Islet of Langerhans (tissue), 1 donor: Measurements from ENCODE around the gene RBBP8NL.

Experiments used
- FAIRE-seq: peaks from one replicate; lab custom pipeline; 2011; peaks lifted over from hg19 to GRCh38; lab: Jason Lieb, UNC

Gene RBBP8NL

GRCh38 chr20:62461157-62461556 lies 33.8 kb upstream of the RBBP8NL start:
- FAIRE-seq: no peak

DNA sequence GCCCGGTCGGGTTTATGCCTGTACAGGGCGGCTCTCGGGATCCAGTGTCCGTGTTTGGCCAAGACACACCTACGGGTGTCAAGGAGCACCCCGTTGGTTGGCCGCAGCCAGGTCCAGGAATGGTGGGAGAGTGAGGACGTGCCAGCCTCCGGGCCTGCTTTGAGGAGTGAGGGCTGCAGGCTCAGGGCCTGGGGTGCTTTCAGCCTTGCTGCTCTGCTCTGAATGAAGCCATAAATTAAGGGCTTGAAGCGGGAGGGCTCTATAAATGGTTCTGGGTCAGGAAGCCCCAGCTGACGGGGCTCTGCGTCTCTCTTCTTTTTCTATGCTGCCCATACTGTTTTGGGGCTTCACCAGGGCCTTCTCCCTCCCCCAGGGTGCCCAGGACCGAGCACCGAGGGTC lies 33.3 kb upstream of the RBBP8NL start:
- no peak for FAIRE-seq

DNA sequence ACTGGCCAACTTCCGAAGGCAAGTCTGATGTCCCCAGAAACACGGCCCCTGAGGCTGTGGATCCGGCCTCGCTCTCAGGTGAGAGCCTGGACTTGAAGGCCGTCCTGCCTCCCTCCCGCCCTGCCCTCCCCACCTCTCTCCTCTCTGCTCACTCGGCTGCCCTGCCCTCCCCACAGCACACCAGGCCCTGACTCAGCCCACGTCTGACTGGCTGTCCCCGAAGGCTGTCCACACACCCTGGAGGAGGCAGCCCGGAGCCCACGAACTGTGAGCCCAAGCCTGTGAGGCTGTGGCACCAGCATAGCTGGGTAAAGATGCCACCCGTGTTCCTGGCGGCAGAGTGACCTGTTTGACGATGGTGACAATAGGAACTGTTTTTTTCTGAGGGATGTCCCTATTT lies 32.1 kb upstream of the RBBP8NL start:
- FAIRE-seq: no peak

DNA sequence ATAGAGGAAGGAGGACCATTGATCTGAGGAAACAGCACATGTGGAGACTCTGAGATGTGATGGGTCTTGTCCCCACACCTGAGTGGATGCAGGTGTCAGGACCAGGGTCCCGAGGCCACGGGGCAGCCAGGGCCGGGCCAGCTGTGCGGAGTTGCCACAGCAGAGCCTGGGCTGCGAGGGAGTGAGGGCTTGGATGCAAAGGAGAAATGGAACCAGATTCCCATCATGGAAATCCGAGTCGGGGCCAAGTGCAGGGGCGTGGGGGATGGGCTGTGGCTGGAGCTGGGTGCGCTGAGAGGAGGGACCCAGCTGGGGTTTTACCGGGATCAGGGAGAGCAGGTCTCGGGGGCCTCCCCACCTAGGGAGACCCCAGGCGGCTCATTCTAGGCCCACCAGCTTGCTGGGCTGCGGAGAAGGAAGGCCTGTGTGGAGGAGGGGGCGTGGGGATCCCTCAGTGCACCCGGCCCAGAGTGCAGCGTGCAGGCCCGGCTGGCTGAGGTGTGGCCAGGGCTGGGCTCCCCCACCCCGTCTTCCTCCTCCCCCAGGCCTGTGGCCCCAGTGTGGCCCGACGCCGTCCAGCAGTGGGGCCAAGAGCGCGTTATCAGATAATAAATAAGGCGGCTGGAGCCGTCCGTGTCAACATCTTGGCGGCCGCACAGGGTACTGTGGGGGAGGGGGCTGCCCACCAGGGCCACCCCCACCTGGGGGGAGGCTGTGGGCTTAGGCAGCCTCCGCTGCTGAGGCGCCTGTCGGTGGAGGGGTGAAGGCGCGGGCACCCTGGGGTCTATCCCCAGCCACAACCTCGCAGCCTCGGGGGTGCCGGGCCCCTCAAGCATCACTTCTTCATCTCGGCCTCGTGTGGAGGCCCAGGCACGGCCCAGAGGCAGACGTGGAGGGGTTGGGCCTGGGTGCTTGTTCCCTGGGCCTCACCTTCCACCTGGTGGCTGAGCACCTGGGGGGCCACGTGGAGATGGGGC lies 31.2 kb upstream of the RBBP8NL start:
- FAIRE-seq: no peak

DNA sequence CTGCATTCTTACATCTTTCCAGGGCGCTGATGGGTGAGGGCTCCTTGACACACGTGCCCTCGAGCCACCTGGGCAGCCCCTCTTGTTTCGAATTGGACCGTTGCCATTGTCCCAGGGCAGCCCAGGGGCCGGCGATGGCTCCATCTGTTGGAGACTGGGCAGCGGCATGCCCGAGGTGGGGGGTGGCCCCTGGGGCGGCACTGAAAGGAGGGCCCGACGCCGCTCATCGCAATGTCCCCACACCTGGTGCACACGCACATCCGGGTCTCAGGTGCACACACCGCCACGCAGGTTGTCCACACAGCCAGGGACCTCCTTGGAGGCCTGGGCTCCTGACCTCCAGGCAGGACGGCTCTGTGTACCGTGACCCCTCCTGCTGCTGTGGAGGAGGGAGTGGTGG lies 30.5 kb upstream of the RBBP8NL start:
- FAIRE-seq: no peak

GRCh38 chr20:62457098-62457497 lies 29.8 kb upstream of the RBBP8NL start:
- no peak for FAIRE-seq

DNA sequence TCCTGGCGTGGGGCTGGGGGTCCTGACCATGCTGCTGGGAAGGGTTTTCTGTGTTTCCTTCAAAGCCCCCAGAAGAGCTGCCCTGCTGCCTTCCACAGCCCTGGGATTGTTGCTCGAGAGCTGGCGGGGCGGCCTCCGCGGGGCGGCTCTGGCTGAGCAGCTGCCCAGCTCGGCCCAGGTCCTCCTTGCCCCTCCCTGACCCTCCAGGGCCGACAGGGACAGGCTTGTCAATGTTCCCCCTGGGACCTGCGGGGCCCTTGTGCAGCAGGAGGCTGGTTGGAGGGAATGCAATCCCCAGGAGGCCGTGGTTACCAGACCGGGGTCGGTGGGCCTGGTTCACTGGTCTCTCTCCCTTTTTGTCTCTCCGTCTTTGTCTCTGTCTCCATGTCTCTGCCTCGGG lies 28.6 kb upstream of the RBBP8NL start:
- FAIRE-seq: no peak

GRCh38 chr20:62454904-62455636 lies 27.7 kb upstream of the RBBP8NL start:
- FAIRE-seq: no peak

DNA sequence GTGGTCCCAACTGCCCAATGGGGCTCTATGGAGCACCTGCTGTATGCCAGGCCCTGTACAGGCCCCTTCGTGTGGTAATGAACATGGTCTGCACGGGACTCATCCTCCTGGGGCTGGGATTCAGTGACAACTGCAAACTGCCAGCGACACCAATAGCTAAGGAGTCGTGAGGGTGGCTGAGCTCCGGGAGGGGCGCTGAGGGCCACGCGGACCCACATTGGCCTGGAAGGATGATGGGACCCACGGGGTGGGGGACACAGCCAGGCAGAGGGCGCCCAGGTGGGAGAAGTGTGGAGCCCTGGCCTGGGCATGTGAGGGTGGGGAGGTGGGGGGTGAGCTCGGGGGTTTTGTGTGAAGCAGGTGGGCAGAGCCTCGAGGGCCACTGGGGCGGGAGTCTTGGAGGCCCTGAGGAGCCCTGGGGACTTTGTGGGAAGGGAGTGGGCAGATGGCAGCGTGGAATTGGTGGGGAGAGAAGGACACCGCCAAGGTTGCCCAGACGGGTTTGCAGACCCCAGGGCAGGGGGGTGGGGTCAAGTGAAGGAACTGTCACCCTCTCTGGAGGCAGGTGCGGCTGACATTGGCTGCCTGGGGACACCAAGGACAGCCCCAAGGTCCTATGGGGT lies 26.0 kb upstream of the RBBP8NL start:
- FAIRE-seq: no peak

- FAIRE-seq: no peak
Observed at GRCh38 chr20:62452475-62453095, 25.2 kb upstream of the RBBP8NL start.

GRCh38 chr20:62451970-62452369 lies 24.6 kb upstream of the RBBP8NL start:
- FAIRE-seq: no peak

GRCh38 chr20:62451156-62451767 lies 23.9 kb upstream of the RBBP8NL start:
- FAIRE-seq: no peak

GRCh38 chr20:62449951-62450691 lies 22.8 kb upstream of the RBBP8NL start:
- no peak for FAIRE-seq

DNA sequence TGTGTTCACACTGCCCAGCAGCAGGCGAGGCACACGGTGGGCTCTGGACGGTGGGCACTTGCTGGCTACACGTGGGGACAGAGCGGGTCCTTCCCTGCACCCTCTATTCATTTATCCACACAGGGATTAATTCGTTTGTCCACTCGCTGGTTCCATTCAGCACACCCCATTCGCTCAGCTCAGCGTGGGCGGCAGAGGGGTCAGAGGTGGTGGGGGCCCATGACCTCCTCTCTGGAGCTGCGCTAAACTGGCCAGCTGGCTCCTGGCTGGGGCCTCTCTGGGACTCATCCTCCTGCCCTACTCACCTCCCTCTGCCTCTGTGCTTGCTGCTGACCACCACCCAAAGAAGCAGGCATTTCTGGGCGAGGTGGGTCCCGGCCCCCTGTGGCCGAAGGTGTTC lies 21.4 kb upstream of the RBBP8NL start:
- FAIRE-seq: no peak

GRCh38 chr20:62448038-62448437 lies 20.7 kb upstream of the RBBP8NL start:
- FAIRE-seq: no peak

- FAIRE-seq: no peak
Observed at GRCh38 chr20:62446888-62447869, 19.8 kb upstream of the RBBP8NL start.

- no peak for FAIRE-seq
Observed at GRCh38 chr20:62446481-62446880, 19.1 kb upstream of the RBBP8NL start.

DNA sequence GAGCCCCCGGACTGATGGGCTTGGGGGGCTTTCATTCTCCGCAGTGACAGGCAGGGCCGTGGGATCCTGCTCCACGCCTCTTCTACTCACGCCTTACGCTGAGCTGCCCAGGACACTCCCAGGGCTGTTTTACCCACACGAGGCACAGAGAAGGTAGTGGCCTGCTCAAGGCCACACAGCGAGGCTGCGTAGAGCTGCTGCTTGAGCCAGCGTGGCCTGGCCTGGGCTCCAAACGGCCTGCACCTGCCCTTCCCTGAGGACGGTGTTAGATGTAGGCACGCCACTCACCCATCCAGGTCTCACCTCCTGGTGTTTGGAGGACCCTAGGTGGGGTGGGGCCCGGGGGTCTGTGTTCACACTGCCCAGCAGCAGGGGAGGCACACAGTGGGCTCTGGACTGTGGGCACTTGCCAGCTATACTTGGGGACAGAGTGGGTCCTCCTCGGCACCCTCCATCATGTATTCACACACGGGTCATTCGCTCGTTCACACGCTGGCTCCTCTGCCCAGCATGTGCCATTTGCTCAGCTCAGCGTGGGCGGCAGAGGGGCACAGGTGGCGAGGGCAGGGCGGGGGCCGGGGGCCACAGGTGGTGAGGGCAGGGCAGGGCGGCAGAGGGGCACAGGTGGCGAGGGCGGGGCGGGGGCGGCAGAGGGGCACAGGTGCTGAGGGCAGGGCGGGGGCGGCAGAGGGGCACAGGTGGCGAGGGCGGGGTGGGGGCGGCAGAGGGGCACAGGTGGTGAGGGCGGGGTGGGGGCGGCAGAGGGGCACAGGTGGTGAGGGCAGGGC lies 18.4 kb upstream of the RBBP8NL start:
- no peak for FAIRE-seq

GRCh38 chr20:62444286-62444685 lies 16.9 kb upstream of the RBBP8NL start:
- FAIRE-seq: no peak
